Trophoblast cell (in vitro differentiated cells and primary cell): ENCODE data around the gene CDA.

Experiments used
- DNase-seq, 2 donors: peaks; one replicate each; pipeline ENCODE4 v3.0.0-alpha.2; 2016
- H2AFZ ChIP-seq: 2 replicates; pipeline ENCODE4 v1.6.1; 2013; ENCODE audit warnings: low read length, moderate library complexity, mild to moderate bottlenecking; ENCODE audit not compliant: insufficient read depth, poor library complexity
- H2AK5ac ChIP-seq: 2 replicates; pipeline ENCODE4 v1.6.1; 2013; ENCODE audit warnings: mild to moderate bottlenecking, low read length
- H2BK120ac ChIP-seq: 2 replicates; pipeline ENCODE4 v1.6.1; 2013; ENCODE audit warnings: low read length, mild to moderate bottlenecking, moderate library complexity; ENCODE audit not compliant: insufficient read depth, poor library complexity
- H2BK12ac ChIP-seq: 2 replicates; pipeline ENCODE4 v1.6.1; 2013; ENCODE audit warnings: mild to moderate bottlenecking, low read length, moderate library complexity
- H2BK5ac ChIP-seq: 2 replicates; pipeline ENCODE4 v1.6.1; 2013; ENCODE audit warnings: low read length, low read depth, moderate library complexity, mild to moderate bottlenecking; ENCODE audit not compliant: poor library complexity
- H3K14ac ChIP-seq: 2 replicates; pipeline ENCODE4 v1.6.1; 2013; ENCODE audit warnings: mild to moderate bottlenecking, low read length
- H3K18ac ChIP-seq: 2 replicates; pipeline ENCODE4 v1.6.1; 2013; ENCODE audit warnings: mild to moderate bottlenecking, low read length
- H3K23ac ChIP-seq: 2 replicates; pipeline ENCODE4 v1.6.1; 2013; ENCODE audit warnings: low read length
- H3K27ac ChIP-seq: 2 replicates; pipeline ENCODE4 v1.5.1; 2013; ENCODE audit warnings: low read depth, mild to moderate bottlenecking, inconsistent platforms, low read length, moderate library complexity
- H3K27me3 ChIP-seq: 2 replicates; pipeline ENCODE4 v1.6.1; 2013; ENCODE audit warnings: inconsistent platforms, mild to moderate bottlenecking, low read length, moderate library complexity; ENCODE audit not compliant: insufficient read depth
- H3K36me3 ChIP-seq, 2 experiments: 1 replicate in 1 of 2; 2 replicates in 1 of 2; pipeline ENCODE4 v1.6.1; 2013; ENCODE audit warnings: low read length in 2 of 2, mild to moderate bottlenecking in 2 of 2, moderate library complexity in 1 of 2; ENCODE audit not compliant: insufficient read depth in 2 of 2, control insufficient read depth in 1 of 2
- H3K4ac ChIP-seq: 2 replicates; pipeline ENCODE4 v1.6.1; 2013; ENCODE audit warnings: low read depth, mild to moderate bottlenecking, low read length, moderate library complexity
- H3K4me1 ChIP-seq, 2 experiments: 1 replicate in 1 of 2; 2 replicates in 1 of 2; pipeline ENCODE4 v1.6.1; 2013; ENCODE audit warnings: low read length in 2 of 2, mild to moderate bottlenecking in 2 of 2, moderate library complexity in 1 of 2; ENCODE audit not compliant: insufficient read depth in 2 of 2, control insufficient read depth in 1 of 2
- H3K4me2 ChIP-seq: 2 replicates; pipeline ENCODE4 v1.6.1; 2013; ENCODE audit warnings: inconsistent platforms, mild to moderate bottlenecking, low read length, moderate library complexity
- H3K4me3 ChIP-seq: 2 replicates; pipeline ENCODE4 v1.5.1; 2013; ENCODE audit warnings: mild to moderate bottlenecking, low read depth, low read length, inconsistent platforms
- H3K79me1 ChIP-seq: one replicate; pipeline ENCODE4 v1.6.1; 2013; ENCODE audit warnings: low read length
- H3K79me2 ChIP-seq: 2 replicates; pipeline ENCODE4 v1.6.1; 2013; ENCODE audit warnings: low read length, mild to moderate bottlenecking; ENCODE audit not compliant: control insufficient read depth, insufficient read depth, poor library complexity
- H3K9ac ChIP-seq: 2 replicates; pipeline ENCODE4 v1.6.1; 2013; ENCODE audit warnings: mild to moderate bottlenecking, low read length
- H3K9me3 ChIP-seq: 2 replicates; pipeline ENCODE4 v1.6.1; 2013; ENCODE audit warnings: low read depth, mild to moderate bottlenecking, control low read depth, inconsistent platforms, low read length; ENCODE audit not compliant: insufficient read depth
- H4K12ac ChIP-seq: 2 replicates; pipeline ENCODE4 v1.6.1; 2013; ENCODE audit warnings: low read depth, mild to moderate bottlenecking, low read length, moderate library complexity
- H4K8ac ChIP-seq: 2 replicates; pipeline ENCODE4 v1.6.1; 2013; ENCODE audit warnings: low read depth, mild to moderate bottlenecking, low read length, moderate library complexity
- H4K91ac ChIP-seq: one replicate; pipeline ENCODE4 v1.6.1; 2013; ENCODE audit warnings: low read depth, mild to moderate bottlenecking, low read length, moderate library complexity
- WGBS: extraction: QIAGEN DNeasy Blood & Tissue Kit; methylation state at CpG from one replicate; pipeline ENCODE4 v1.1.7; 2013; ENCODE audit warnings: missing lambda C conversion rate; ENCODE audit not compliant: insufficient read length, insufficient coverage; ENCODE audit errors: extremely low coverage; 5-methylcytosine and 5-hydroxymethylcytosine counted together

Gene CDA

GRCh38 chr1:20551945-20552727 lies 36.8 kb upstream of the CDA start, which contains the start of gene FAM43B:
Gene FAM43B, plus strand, starts transcription at chr1:20552573. Its CDS starts 401 bp downstream, at chr1:20552974.
- Histone ChIP-seq H3K27ac (no peak within 1 kb of the TSS), H3K27me3 (peaks cover 51% of the 10 kb centered on the region), H2AK5ac (no peak within 1 kb of the TSS), H3K4ac (no peak within 1 kb of the TSS), H2BK12ac (no peak within 1 kb of the TSS), H3K79me1 (no peaks in the 10 kb centered on the region), H3K4me3 (peak within 1 kb of the TSS; percentile 43), H4K12ac (no peak within 1 kb of the TSS), H3K79me2 (no peaks in the 10 kb centered on the region), H2BK5ac (no peak within 1 kb of the TSS), H3K4me1 (peaks cover 10 to 11% of the 10 kb centered on the region in 2 experiments), H2BK120ac (no peak within 1 kb of the TSS), H2AFZ (no peak within 1 kb of the TSS), H3K9ac (no peak within 1 kb of the TSS), H3K23ac (no peak within 1 kb of the TSS), H4K91ac (no peak within 1 kb of the TSS), H3K18ac (no peak within 1 kb of the TSS), H4K8ac (no peak within 1 kb of the TSS), H3K9me3 (peaks cover 2% of the 10 kb centered on the region), H3K14ac (no peak within 1 kb of the TSS), H3K4me2 (peak within 1 kb of the TSS; percentile 62), H3K36me3 (no peaks in the 10 kb centered on the region)
- peak in 1 of 2 donors; percentile 65 for DNase-seq
- no CpG with 5 or more reads among the region's 47 CpGs for WGBS

- no CpG with 5 or more reads among the region's 82 CpGs for WGBS
- Histone ChIP-seq H3K79me1 (no peaks in the 10 kb centered on the region), H4K91ac (no peak overlapping the region), H3K79me2 (no peaks in the 10 kb centered on the region), H3K9ac (no peak overlapping the region), H3K23ac (no peak overlapping the region), H3K4me2 (peak overlapping the region; percentile 62), H2BK5ac (no peak overlapping the region), H3K4ac (no peak overlapping the region), H3K9me3 (peaks cover 2% of the 10 kb centered on the region), H3K4me1 (peaks cover 10 to 11% of the 10 kb centered on the region in 2 experiments), H2AK5ac (no peak overlapping the region), H3K14ac (no peak overlapping the region), H3K18ac (no peak overlapping the region), H4K12ac (no peak overlapping the region), H2BK120ac (no peak overlapping the region), H2AFZ (no peak overlapping the region), H2BK12ac (no peak overlapping the region), H3K36me3 (no peaks in the 10 kb centered on the region), H3K4me3 (peak overlapping the region; percentile 35), H3K27me3 (peaks cover 51% of the 10 kb centered on the region), H4K8ac (no peak overlapping the region), H3K27ac (no peak overlapping the region)
- no peak for DNase-seq
Observed at GRCh38 chr1:20552728-20553445, 36.0 kb upstream of the CDA start.

- no peak overlapping the region for H2BK5ac ChIP-seq
- no peak overlapping the region for H3K18ac ChIP-seq
- no peaks in the 10 kb centered on the region for H3K36me3 ChIP-seq
- H3K79me2 ChIP-seq: no peaks in the 10 kb centered on the region
- H3K9ac ChIP-seq: no peak overlapping the region
- H2AFZ ChIP-seq: no peak overlapping the region
- no peak overlapping the region for H4K8ac ChIP-seq
- H2BK120ac ChIP-seq: no peak overlapping the region
- no peak overlapping the region for H4K12ac ChIP-seq
- H3K4me2 ChIP-seq: no peak overlapping the region
- H2AK5ac ChIP-seq: no peak overlapping the region
- no peak overlapping the region for H3K14ac ChIP-seq
- no peak overlapping the region for H4K91ac ChIP-seq
- H3K27ac ChIP-seq: no peak overlapping the region
- no peak overlapping the region for H3K4ac ChIP-seq
- DNase-seq: no peak
- H3K9me3 ChIP-seq: peaks cover 2% of the 10 kb centered on the region
- WGBS: no CpG with 5 or more reads among the region's 7 CpGs
- H2BK12ac ChIP-seq: no peak overlapping the region
- no peak overlapping the region for H3K23ac ChIP-seq
- H3K27me3 ChIP-seq: peaks cover 51% of the 10 kb centered on the region
- peaks cover 10 to 11% of the 10 kb centered on the region in 2 experiments for H3K4me1 ChIP-seq
- H3K4me3 ChIP-seq: no peak overlapping the region
- no peaks in the 10 kb centered on the region for H3K79me1 ChIP-seq
Observed at GRCh38 chr1:20555025-20555757, 33.7 kb upstream of the CDA start.

- peaks cover 51% of the 10 kb centered on the region for H3K27me3 ChIP-seq
- WGBS: no CpG with 5 or more reads among the region's 4 CpGs
- no peak overlapping the region for H2BK120ac ChIP-seq
Observed at GRCh38 chr1:20555758-20556120, 33.2 kb upstream of the CDA start.

More at GRCh38 chr1:20555758-20556120, 33.2 kb upstream of the CDA start:
- H3K4me3 ChIP-seq: no peak overlapping the region
- peaks cover 10 to 11% of the 10 kb centered on the region in 2 experiments for H3K4me1 ChIP-seq
- H2BK5ac ChIP-seq: no peak overlapping the region
- H4K91ac ChIP-seq: no peak overlapping the region
- no peak overlapping the region for H4K12ac ChIP-seq
- peaks cover 2% of the 10 kb centered on the region for H3K9me3 ChIP-seq
- no peak overlapping the region for H3K9ac ChIP-seq
- H3K14ac ChIP-seq: no peak overlapping the region
- H3K27ac ChIP-seq: no peak overlapping the region
- H3K79me1 ChIP-seq: no peaks in the 10 kb centered on the region
- H3K4me2 ChIP-seq: no peak overlapping the region
- no peak overlapping the region for H2BK12ac ChIP-seq
- no peak overlapping the region for H2AFZ ChIP-seq
- no peaks in the 10 kb centered on the region for H3K79me2 ChIP-seq
- H3K18ac ChIP-seq: no peak overlapping the region
- no peak overlapping the region for H3K23ac ChIP-seq
- DNase-seq: no peak
- H3K4ac ChIP-seq: no peak overlapping the region
- H2AK5ac ChIP-seq: no peak overlapping the region
- no peak overlapping the region for H4K8ac ChIP-seq
- no peaks in the 10 kb centered on the region for H3K36me3 ChIP-seq
